HG02852 (cell line): ENCODE data around the gene TIMM44.

Experiments
- ATAC-seq: cut with Tn5 transposase; IDR thresholded peaks from one replicate; pipeline ENCODE4 v1.9.1; 2021; ENCODE audit warnings: mild to moderate bottlenecking, moderate library complexity; ENCODE audit not compliant: unreplicated experiment

The TIMM44 gene

DNA sequence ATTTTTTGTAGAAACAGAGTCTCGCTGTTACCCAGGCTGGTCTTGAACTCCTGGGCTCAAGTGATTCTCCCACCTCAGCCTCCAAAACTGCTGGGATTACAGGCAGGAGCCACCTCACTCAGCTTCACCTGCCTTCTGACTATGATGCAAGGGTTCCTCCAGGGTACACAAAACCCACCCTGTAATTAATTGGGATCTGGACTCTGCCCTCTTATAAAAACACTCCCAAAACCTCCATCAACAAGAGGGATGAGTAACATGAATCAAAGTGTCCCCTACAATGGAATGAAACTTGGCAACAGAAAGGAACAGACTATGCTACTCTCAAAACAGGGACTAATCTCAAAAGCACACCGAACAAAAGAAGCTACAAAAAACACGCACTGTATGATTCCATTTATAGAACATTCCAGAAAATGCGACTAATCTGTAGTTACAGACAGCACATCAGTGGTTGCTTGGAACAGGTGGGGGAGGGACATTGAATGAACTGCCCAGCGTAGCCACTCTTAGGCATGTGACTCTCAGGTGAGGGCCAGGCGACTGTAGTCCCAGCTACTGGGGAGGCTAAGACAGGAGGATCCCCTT is 66.1 kb downstream of the TIMM44 start:
- ATAC-seq = no peak
